ENCODE results near the gene SFXN3.

SFXN3 gene

DNA sequence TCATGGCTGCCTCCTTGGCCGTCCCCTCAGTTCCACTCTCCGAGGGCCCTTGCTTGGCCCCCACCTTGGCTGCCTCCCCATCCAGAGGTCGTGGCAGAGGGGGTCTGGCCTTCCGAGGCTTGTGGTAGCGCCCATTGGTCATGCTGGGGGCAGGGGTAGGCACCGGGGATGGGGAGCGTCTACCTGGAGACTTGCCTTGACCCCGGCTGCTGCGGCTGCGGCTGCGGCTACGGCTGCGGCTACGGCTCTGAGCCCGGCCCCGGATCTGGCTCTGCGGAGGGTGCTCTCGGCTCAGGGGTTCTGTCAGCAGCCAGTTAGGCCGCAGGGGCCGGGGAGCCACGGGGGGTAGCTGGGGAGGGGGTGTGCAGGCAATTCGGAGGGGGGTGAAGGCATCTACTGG, 20.7 kb upstream of the SFXN3 start:
- Histone ChIP-seq H3K36me3 (peaks cover 17 to 22% (median 22%) of the 10 kb centered on the region in 3 donors), H3K9me3 (no peaks in the 10 kb centered on the region), H3K4me1 (peaks cover 0 to 30% (median 17%) of the 10 kb centered on the region in 4 donors), H3K27me3 (no peaks in the 10 kb centered on the region), H3K27ac (no peak overlapping the region), H3K4me3 (no peak overlapping the region)
- TF ChIP-seq, protein P1, sequence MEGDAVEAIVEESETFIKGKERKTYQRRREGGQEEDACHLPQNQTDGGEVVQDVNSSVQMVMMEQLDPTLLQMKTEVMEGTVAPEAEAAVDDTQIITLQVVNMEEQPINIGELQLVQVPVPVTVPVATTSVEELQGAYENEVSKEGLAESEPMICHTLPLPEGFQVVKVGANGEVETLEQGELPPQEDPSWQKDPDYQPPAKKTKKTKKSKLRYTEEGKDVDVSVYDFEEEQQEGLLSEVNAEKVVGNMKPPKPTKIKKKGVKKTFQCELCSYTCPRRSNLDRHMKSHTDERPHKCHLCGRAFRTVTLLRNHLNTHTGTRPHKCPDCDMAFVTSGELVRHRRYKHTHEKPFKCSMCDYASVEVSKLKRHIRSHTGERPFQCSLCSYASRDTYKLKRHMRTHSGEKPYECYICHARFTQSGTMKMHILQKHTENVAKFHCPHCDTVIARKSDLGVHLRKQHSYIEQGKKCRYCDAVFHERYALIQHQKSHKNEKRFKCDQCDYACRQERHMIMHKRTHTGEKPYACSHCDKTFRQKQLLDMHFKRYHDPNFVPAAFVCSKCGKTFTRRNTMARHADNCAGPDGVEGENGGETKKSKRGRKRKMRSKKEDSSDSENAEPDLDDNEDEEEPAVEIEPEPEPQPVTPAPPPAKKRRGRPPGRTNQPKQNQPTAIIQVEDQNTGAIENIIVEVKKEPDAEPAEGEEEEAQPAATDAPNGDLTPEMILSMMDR (IDR thresholded peaks at IDR 0.05): no peak
- intact Hi-C loops (cut with DNase I; ENCODE audit: low total_unique reads): no loop called here
- DNase-seq: no peak

DNA sequence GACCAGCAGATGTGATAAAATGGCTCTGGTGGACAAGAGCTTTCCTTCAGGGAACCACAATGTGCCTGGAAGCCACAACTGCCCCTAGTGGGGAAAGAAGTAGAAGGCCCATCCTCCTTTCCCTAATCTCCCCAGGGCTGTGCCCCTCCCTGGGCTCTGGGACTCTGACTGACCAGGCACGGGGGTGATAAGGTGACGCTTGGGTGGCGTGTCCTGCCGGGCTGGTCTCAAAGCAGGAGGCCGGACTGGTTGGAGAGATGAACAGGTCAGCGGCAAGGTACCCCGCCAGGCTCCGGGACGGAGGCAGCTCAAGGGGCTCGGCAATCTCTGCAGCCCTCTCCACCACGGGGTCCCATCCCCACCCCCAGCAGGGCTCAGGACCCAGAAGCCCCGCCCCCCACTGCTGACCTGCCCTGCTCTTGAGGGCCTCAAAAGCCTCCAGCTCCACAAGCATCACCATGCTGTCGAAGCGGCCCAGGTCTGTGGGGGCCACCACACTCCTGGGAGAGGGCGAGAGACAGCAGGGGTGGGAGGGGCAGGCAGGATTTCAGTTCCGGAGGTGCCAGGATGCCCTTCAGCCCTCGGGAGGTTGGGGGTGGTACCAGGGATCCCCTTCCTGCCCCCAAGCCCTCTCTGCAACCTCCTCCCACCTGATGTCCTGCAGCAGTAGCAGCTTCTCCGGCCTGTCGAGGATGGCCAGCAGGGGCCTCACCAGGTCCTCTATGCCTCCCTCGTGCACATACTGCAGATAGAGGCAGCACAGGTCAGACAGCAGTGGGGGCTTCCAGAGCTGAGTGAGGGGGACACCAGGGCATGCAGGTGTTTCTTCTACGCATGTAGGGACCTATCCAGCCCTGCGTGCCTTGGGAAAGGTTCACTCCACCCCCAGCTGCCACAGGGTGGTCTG, 19.3 kb upstream of the SFXN3 start:
- Histone ChIP-seq H3K4me1 (peaks cover 0 to 30% (median 17%) of the 10 kb centered on the region in 4 donors), H3K4me3 (no peak overlapping the region), H3K36me3 (peaks cover 2 to 8% (median 7%) of the 10 kb centered on the region in 3 donors), H3K27ac (peak overlapping the region; percentile 31 to 60), H3K27me3 (peaks cover 0 to 13% of the 10 kb centered on the region in 2 donors), H3K9me3 (no peaks in the 10 kb centered on the region)
- intact Hi-C loops (cut with DNase I; ENCODE audit: low total_unique reads): no loop called here
- TF ChIP-seq, protein P1 (IDR thresholded peaks at IDR 0.05): peak in 1 of 2 experiments; percentile 10
- no peak for DNase-seq

DNA sequence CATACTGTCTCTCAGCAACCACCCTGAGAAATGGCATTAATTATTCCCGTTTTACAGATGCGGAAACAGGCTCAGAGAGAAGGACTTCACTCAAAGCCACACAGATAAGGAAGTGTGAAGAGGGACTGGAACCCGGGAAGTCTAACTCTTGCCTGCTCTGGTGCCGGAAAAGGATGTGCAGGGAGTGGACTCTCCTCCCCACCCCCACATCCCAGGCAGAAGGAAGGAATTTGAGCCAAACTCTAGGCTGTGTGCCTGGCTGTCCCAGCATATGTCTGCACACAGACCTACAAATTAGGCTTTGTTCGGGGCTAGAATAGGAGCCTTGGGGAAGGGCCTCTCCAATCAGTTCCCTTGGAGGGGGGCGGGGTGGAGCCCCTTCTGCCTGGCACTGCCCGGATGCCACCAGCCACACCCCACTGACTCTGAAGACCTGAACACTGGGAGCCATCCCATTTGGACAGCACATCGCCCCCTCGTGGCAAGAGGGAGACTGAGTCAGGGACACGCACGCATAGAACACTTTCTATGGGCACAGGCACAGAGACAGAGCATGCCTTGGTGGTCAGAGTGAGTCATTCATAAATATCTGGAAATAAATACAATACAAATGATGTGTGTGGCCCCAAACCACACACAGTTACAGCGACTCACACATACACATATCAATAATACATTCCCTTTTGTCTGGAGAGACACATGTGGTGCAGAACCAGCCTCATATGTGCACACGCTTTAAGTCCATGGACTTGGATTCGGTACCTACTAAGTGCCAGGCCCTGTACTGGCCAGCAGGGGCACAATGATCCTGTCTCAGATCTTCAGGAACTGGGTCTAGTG, 18.3 kb upstream of the SFXN3 start:
- Histone ChIP-seq H3K36me3 (no peaks in the 10 kb centered on the region), H3K9me3 (no peaks in the 10 kb centered on the region), H3K27me3 (peaks cover 0 to 20% of the 10 kb centered on the region in 2 donors), H3K4me3 (no peak overlapping the region), H3K4me1 (peaks cover 0 to 25% (median 17%) of the 10 kb centered on the region in 4 donors), H3K27ac (peak overlapping the region; percentile 31 to 60)
- TF ChIP-seq, protein P1 (IDR thresholded peaks at IDR 0.05): peak; percentile 94 to 97
- intact Hi-C loops (cut with DNase I; ENCODE audit: low total_unique reads): no loop called here
- peak; percentile 90 to 92 for DNase-seq

DNA sequence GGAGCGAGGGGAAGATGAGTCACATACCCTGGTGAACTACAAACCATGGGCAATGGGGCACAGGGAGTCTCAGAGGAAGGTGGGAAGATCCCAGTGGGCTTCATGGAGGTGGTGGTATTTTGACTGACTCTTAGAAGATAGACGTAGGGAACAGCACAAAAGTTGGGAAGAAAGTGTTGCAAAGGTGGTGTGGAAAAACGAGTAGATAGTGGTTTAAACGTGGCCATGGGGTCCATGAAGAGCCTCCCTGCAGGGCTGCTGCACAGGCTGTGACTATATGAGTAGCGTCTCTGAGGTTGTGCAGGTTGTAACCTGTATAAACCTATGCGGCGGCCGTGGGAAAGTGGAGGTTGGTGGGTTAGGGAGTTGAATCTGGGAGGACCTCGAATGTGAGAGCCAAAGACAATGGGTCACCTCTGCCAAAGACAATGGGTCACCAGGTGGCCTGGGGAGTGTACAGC, 17.6 kb upstream of the SFXN3 start:
- no peak overlapping the region for H3K4me3 ChIP-seq
- H3K9me3 ChIP-seq: no peaks in the 10 kb centered on the region
- H3K27me3 ChIP-seq: peaks cover 0 to 25% of the 10 kb centered on the region in 2 donors
- no peak for DNase-seq
- peaks cover 0 to 20% (median 15%) of the 10 kb centered on the region in 4 donors for H3K4me1 ChIP-seq
- intact Hi-C loops (cut with DNase I; ENCODE audit: low total_unique reads): no loop called here
- H3K36me3 ChIP-seq: no peaks in the 10 kb centered on the region
- peak overlapping the region; percentile 20 to 60 for H3K27ac ChIP-seq
- TF ChIP-seq, protein P1 (IDR thresholded peaks at IDR 0.05): no peak

DNA sequence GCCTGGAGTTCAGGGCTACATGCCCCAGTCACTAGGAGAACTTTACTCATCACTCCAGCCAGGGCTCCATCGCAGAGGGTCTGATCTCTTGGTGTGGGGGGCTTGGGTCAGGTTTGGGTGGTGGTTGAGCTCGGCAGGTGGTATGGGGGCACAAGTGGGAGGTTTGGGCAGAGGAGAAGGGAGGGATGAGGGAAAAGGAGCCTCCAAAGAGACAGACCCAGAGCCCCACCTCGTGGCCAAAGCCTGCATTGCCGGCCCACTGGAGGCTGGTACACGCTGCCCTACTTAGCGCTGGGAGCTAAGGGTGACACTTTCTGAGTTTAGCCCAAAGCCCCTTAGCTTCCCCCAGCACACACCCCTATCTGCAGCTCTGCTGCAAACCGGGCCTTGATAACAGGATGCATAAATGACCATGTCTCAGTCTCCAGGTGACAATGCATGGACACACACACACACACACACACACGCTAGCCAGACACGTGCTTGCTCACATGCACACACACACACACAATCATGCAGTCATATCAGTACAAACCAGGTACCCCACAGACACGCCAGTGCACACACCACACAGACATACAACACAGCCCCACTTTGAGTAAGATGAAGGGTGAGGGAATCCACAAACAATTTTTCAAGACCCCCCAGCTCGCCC, 16.7 kb upstream of the SFXN3 start:
- H3K4me1 ChIP-seq: peaks cover 0 to 24% (median 21%) of the 10 kb centered on the region in 4 donors
- H3K27ac ChIP-seq: no peak overlapping the region
- no peaks in the 10 kb centered on the region for H3K36me3 ChIP-seq
- peak; percentile 80 to 89 for DNase-seq
- no peak overlapping the region for H3K4me3 ChIP-seq
- H3K27me3 ChIP-seq: peaks cover 0 to 31% of the 10 kb centered on the region in 2 donors
- TF ChIP-seq, protein P1 (IDR thresholded peaks at IDR 0.05): peak; percentile 91 to 96
- intact Hi-C loops (cut with DNase I; ENCODE audit: low total_unique reads): loop anchor here (2.0 kb wide), 1 partner anchor 20 kb away; no protein-coding TSS in a partner anchor
- H3K9me3 ChIP-seq: no peaks in the 10 kb centered on the region

Data from tibial artery (tissue), 4 donors.